Measurements from ENCODE around the gene AGBL3.
A peak's percentile ranks its signal among the peaks of the same experiment; 100 is the strongest.

DNA sequence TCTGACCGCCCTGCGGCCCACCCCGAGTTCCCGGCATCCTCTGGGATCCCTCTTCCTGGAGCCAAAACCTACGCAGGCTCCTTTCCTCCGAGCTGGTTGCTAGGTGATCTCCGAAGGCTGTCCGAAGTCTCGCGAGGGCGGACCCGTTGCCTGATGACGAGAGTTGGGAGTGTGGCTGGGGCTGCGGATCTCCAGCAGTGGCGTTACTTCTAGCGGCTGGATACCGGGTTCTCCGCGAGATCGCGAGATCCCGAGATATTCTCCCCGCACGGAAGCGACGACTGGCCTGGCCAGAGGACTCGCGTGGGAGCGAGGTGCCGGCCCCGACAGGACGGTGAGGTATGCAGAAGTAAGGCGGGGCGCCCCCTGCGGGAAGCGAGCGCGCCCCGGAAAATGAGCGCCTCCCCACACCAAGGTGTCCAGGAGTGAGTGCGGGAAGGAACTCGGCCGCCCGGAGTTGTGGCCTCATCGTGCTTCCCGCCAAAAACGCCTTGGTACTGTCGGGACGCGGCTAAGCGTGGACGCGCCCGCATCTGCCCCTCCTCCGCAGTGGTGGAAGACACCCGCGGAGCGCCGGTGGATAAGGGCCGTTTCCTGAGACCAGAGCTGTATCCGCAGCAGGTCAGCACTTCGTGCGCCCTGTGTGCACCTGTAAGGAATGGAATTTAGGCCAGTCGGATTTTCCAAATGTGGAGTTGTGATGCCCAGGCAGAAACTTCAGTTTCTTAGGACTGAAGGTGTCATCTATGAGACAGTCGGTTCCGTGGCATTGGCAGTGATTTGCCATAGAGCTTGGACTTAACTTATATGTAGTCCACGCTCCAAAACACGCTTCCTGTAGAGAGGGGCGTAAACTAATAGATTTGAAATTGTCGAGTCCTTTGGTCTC lies at the start of gene AGBL3:
- TF ChIP-seq EP300 (IDR thresholded peaks at IDR 0.05; ENCODE audit: borderline replicate concordance in 1 of 2, low read depth in 2 of 2, low read length in 2 of 2) = no peak; a peak in 1 of 3 replicates
- no peak for TF ChIP-seq RFX5 (IDR thresholded peaks at IDR 0.05; ENCODE audit: borderline replicate concordance, low read depth, low read length)
- peak; percentile 37 to 49 (median 45) for TF ChIP-seq CTCF (IDR thresholded peaks at IDR 0.05; ENCODE audit: control extremely low read depth in 1 of 3, insufficient read depth in 1 of 3, low read depth in 1 of 3, low read length in 3 of 3)
- TF ChIP-seq EZH2 (IDR thresholded peaks at IDR 0.05; ENCODE audit: low read depth, low read length, severe bottlenecking) = no peak
- TF ChIP-seq, protein P1, sequence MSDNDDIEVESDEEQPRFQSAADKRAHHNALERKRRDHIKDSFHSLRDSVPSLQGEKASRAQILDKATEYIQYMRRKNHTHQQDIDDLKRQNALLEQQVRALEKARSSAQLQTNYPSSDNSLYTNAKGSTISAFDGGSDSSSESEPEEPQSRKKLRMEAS (IDR thresholded peaks at IDR 0.05) = peak; percentile 94
- TF ChIP-seq SIN3A (conservative IDR thresholded peaks at IDR 0.05 in 1 of 2, IDR thresholded peaks at IDR 0.05 in 1 of 2; ENCODE audit: low read depth in 1 of 2, low read length in 2 of 2) = 0 out of 4 replicates have a peak, but pooled peaks of 1 of the 2 experiments have one; percentile 14
- TF ChIP-seq MAFK (IDR thresholded peaks at IDR 0.05; ENCODE audit: low read depth, low read length) = no peak
- TF ChIP-seq POLR2AphosphoS5 (IDR thresholded peaks at IDR 0.05; ENCODE audit: low read depth, low read length) = peak; percentile 86
- TF ChIP-seq CHD1 (IDR thresholded peaks at IDR 0.05; ENCODE audit: low read depth, low read length) = no peak

All from H1 (cell line).